Skeletal muscle satellite cell (primary cell): Measurements from ENCODE around the gene MPND. TPM values are rescaled to one million over a fixed set of nuclear protein-coding genes. Genes with fewer than 3 reads are reported as not detected.

ENCODE experiments used
- H3K27me3 ChIP-seq: 2 replicates; pipeline ENCODE4 v1.7.0; 2013; ENCODE audit warnings: low read length; ENCODE audit not compliant: control insufficient read depth, insufficient read depth
- H3K36me3 ChIP-seq: 2 replicates; pipeline ENCODE4 v1.7.0; 2013; ENCODE audit warnings: mild to moderate bottlenecking, control low read depth, low read length; ENCODE audit not compliant: insufficient read depth
- H3K4me1 ChIP-seq: 2 replicates; pipeline ENCODE4 v1.7.0; 2013; ENCODE audit warnings: low read length; ENCODE audit not compliant: control insufficient read depth, insufficient read depth
- H3K4me2 ChIP-seq: 2 replicates; pipeline ENCODE4 v1.7.0; 2013; ENCODE audit warnings: mild to moderate bottlenecking, low read length
- H3K4me3 ChIP-seq: 2 replicates; pipeline ENCODE4 v1.7.0; 2013; ENCODE audit warnings: low read length
- H3K9ac ChIP-seq: 2 replicates; pipeline ENCODE4 v1.7.0; 2013; ENCODE audit warnings: mild to moderate bottlenecking, low read depth, low read length, moderate library complexity
- H3K9me3 ChIP-seq: replicated peaks from 2 replicates; pipeline ENCODE4 v1.7.0; 2013; ENCODE audit warnings: mild to moderate bottlenecking, control low read depth, low read length
- total RNA-seq: library from RNA; depleted of rRNA; stranded (reverse); fragments of >200 nt; gene quantifications from 2 replicates; pipeline ENCODE4 v1.2.3, GENCODE V29; 2012; rRNA removed

The MPND gene
- total RNA-seq = 3.7 and 4.8 TPM in 2 replicates

- H3K4me2 ChIP-seq = peak within 1 kb of the TSS; percentile 99
- H3K27me3 ChIP-seq = no peaks in the 10 kb centered on the region
- no peaks in the 10 kb centered on the region for H3K9me3 ChIP-seq
- peaks cover 3% of the 10 kb centered on the region for H3K36me3 ChIP-seq
- peak within 1 kb of the TSS; percentile 84 for H3K9ac ChIP-seq
- H3K4me1 ChIP-seq = peaks cover 14% of the 10 kb centered on the region
- H3K4me3 ChIP-seq = peak within 1 kb of the TSS; percentile 88
These were observed at the start of gene MPND for GRCh38 chr19:4343370-4344307. Gene MPND, plus strand, starts transcription at chr19:4343562. Its CDS starts 32 bp downstream, at chr19:4343594.

GRCh38 chr19:4294389-4294788 lies 49.0 kb upstream of the MPND start:
- Histone ChIP-seq H3K4me3 (no peak overlapping the region), H3K27me3 (peaks cover 3% of the 10 kb centered on the region), H3K36me3 (no peaks in the 10 kb centered on the region), H3K9ac (no peak overlapping the region), H3K4me2 (no peak overlapping the region), H3K9me3 (no peaks in the 10 kb centered on the region), H3K4me1 (peaks cover 6% of the 10 kb centered on the region)

GRCh38 chr19:4295972-4296771 lies 47.2 kb upstream of the MPND start:
- Histone ChIP-seq H3K9me3 (no peaks in the 10 kb centered on the region), H3K4me2 (no peak overlapping the region), H3K4me3 (no peak overlapping the region), H3K27me3 (peaks cover 1% of the 10 kb centered on the region), H3K9ac (no peak overlapping the region), H3K36me3 (no peaks in the 10 kb centered on the region), H3K4me1 (peaks cover 6% of the 10 kb centered on the region)

GRCh38 chr19:4297901-4298809 lies 45.2 kb upstream of the MPND start:
- Histone ChIP-seq H3K27me3 (no peaks in the 10 kb centered on the region), H3K9ac (no peak overlapping the region), H3K9me3 (no peaks in the 10 kb centered on the region), H3K4me2 (no peak overlapping the region), H3K4me1 (peaks cover 6% of the 10 kb centered on the region), H3K36me3 (no peaks in the 10 kb centered on the region), H3K4me3 (no peak overlapping the region)

- Histone ChIP-seq H3K4me3 (no peak overlapping the region), H3K9ac (no peak overlapping the region), H3K4me2 (no peak overlapping the region), H3K36me3 (no peaks in the 10 kb centered on the region), H3K9me3 (no peaks in the 10 kb centered on the region), H3K4me1 (peaks cover 6% of the 10 kb centered on the region), H3K27me3 (no peaks in the 10 kb centered on the region)
These were observed 44.4 kb upstream of the MPND start for GRCh38 chr19:4298810-4299550.

GRCh38 chr19:4300589-4300988 lies 42.8 kb upstream of the MPND start:
- H3K27me3 ChIP-seq = no peaks in the 10 kb centered on the region
- peaks cover 6% of the 10 kb centered on the region for H3K4me1 ChIP-seq
- H3K9ac ChIP-seq = no peak overlapping the region
- H3K9me3 ChIP-seq = no peaks in the 10 kb centered on the region
- H3K36me3 ChIP-seq = no peaks in the 10 kb centered on the region
- no peak overlapping the region for H3K4me3 ChIP-seq
- H3K4me2 ChIP-seq = no peak overlapping the region

GRCh38 chr19:4301590-4302242 lies 41.6 kb upstream of the MPND start:
- Histone ChIP-seq H3K9me3 (no peaks in the 10 kb centered on the region), H3K4me1 (peaks cover under 1% of the 10 kb centered on the region), H3K4me2 (no peak overlapping the region), H3K4me3 (no peak overlapping the region), H3K27me3 (no peaks in the 10 kb centered on the region), H3K36me3 (no peaks in the 10 kb centered on the region), H3K9ac (no peak overlapping the region)

GRCh38 chr19:4302243-4302640 lies 41.1 kb upstream of the MPND start, which contains the start of gene TMIGD2:
Gene TMIGD2, minus strand, starts transcription at chr19:4302389. Its CDS starts 4 bp downstream, at chr19:4302385.
- H3K9me3 ChIP-seq = no peaks in the 10 kb centered on the region
- no peaks in the 10 kb centered on the region for H3K36me3 ChIP-seq
- H3K4me3 ChIP-seq = no peak within 1 kb of the TSS
- no peak within 1 kb of the TSS for H3K9ac ChIP-seq
- no peak within 1 kb of the TSS for H3K4me2 ChIP-seq
- no peaks in the 10 kb centered on the region for H3K4me1 ChIP-seq
- H3K27me3 ChIP-seq = no peaks in the 10 kb centered on the region

GRCh38 chr19:4303819-4304537 lies 39.4 kb upstream of the MPND start:
- Histone ChIP-seq H3K9me3 (no peaks in the 10 kb centered on the region), H3K9ac (no peak overlapping the region), H3K4me2 (peak overlapping the region; percentile 62), H3K4me3 (peak overlapping the region; percentile 64), H3K36me3 (no peaks in the 10 kb centered on the region), H3K27me3 (no peaks in the 10 kb centered on the region), H3K4me1 (no peaks in the 10 kb centered on the region)
